GM23248 (cell line): ENCODE measurements around the gene EGFLAM. TPM values are rescaled to one million over a fixed set of nuclear protein-coding genes. Genes with fewer than 3 reads are reported as not detected.

Experiments used
- DNase-seq: peaks from one replicate; pipeline ENCODE4 v3.0.0-alpha.2; 2015
- H2AFZ ChIP-seq: fragments of 200-600 bp; sonication (generic); 2 replicates; pipeline ENCODE4 v1.6.1; 2016; ENCODE audit warnings: antibody characterized with exemption
- H3F3A ChIP-seq: fragments of 200-600 bp; sonication (generic); 2 replicates; pipeline ENCODE4 v1.6.1; 2016; ENCODE audit warnings: mild to moderate bottlenecking, antibody characterized with exemption, mixed run types; ENCODE audit not compliant: insufficient read depth
- H3K27ac ChIP-seq: fragments of 200-600 bp; sonication (generic); 2 replicates; pipeline ENCODE4 v1.5.1; 2016; ENCODE audit warnings: mild to moderate bottlenecking
- H3K27me3 ChIP-seq: fragments of 200-600 bp; sonication (generic); replicated peaks from 2 replicates; pipeline ENCODE4 v1.6.1; 2016; ENCODE audit warnings: mild to moderate bottlenecking; ENCODE audit not compliant: insufficient read depth
- H3K36me3 ChIP-seq: fragments of 200-600 bp; sonication (generic); 2 replicates; pipeline ENCODE4 v1.6.1; 2016; ENCODE audit warnings: low read depth, mild to moderate bottlenecking
- H3K4me1 ChIP-seq: fragments of 200-600 bp; sonication (generic); 2 replicates; pipeline ENCODE4 v1.6.1; 2016; ENCODE audit warnings: mild to moderate bottlenecking; ENCODE audit not compliant: insufficient read depth
- H3K4me2 ChIP-seq: fragments of 200-600 bp; sonication (generic); one replicate; pipeline ENCODE4 v1.6.1; 2016; ENCODE audit warnings: mild to moderate bottlenecking; ENCODE audit not compliant: unreplicated experiment
- H3K4me3 ChIP-seq: fragments of 200-600 bp; sonication (generic); 2 replicates; pipeline ENCODE4 v1.5.1; 2016; ENCODE audit warnings: mild to moderate bottlenecking
- H3K79me2 ChIP-seq: fragments of 200-600 bp; sonication (generic); 2 replicates; pipeline ENCODE4 v1.6.1; 2016; ENCODE audit warnings: mild to moderate bottlenecking; ENCODE audit not compliant: insufficient read depth
- H3K9ac ChIP-seq: fragments of 200-600 bp; sonication (generic); 2 replicates; pipeline ENCODE4 v1.6.1; 2016; ENCODE audit warnings: mild to moderate bottlenecking
- H3K9me2 ChIP-seq: fragments of 200-600 bp; sonication (generic); 2 replicates; pipeline ENCODE4 v1.6.1; 2016; ENCODE audit warnings: mixed run types, mild to moderate bottlenecking, moderate library complexity; ENCODE audit not compliant: insufficient read depth
- H3K9me3 ChIP-seq: fragments of 200-600 bp; sonication (generic); one replicate; pipeline ENCODE4 v1.6.1; 2017; ENCODE audit warnings: low read depth
- H4K20me1 ChIP-seq: fragments of 200-600 bp; sonication (generic); 2 replicates; pipeline ENCODE4 v1.6.0; 2016; ENCODE audit not compliant: insufficient read depth
- EZH2 ChIP-seq: fragments of 200-600 bp; sonication (generic); IDR thresholded peaks from 2 replicates; pipeline ENCODE4 v1.6.1; 2018; ENCODE audit warnings: antibody characterized with exemption, mild to moderate bottlenecking; ENCODE audit not compliant: insufficient read depth, poor library complexity, severe bottlenecking
- EZH2phosphoT487 ChIP-seq: fragments of 200-600 bp; sonication (generic); IDR thresholded peaks from 2 replicates; pipeline ENCODE4 v1.6.1; 2018; ENCODE audit warnings: antibody characterized with exemption, moderate library complexity, mild to moderate bottlenecking, low read depth; ENCODE audit not compliant: insufficient read depth
- WGBS, 2 experiments: methylation state at CpG; one replicate each; pipeline ENCODE4 v1.1.6; 2015 to 2017; ENCODE audit warnings: low lambda C conversion rate in 2 of 2, low coverage in 1 of 2; ENCODE audit errors: missing lambda C conversion rate in 2 of 2; 5-methylcytosine and 5-hydroxymethylcytosine counted together
- in situ Hi-C: fragments of 300-500 bp; cut with MboI; formaldehyde crosslinking; loops from 2 replicates; pipeline ENCODE4 v1.15.0; 2020
- polyA plus RNA-seq: library from polyadenylated mRNA; unstranded; fragments of >200 nt; fragmentation: Nextera tagmentation; extraction: Ambion mirVana; gene quantifications from 2 replicates; pipeline ENCODE4 v1.2.1, GENCODE V29; 2016
- total RNA-seq: library from RNA; depleted of rRNA; stranded (reverse); fragments of >200 nt; shearing (Covaris generic); gene quantifications from 2 replicates; pipeline ENCODE4 v1.2.3, GENCODE V29; 2014

EGFLAM gene
- total and polyA plus RNA-seq, 2 experiments from 2014 or later: not detected

DNA sequence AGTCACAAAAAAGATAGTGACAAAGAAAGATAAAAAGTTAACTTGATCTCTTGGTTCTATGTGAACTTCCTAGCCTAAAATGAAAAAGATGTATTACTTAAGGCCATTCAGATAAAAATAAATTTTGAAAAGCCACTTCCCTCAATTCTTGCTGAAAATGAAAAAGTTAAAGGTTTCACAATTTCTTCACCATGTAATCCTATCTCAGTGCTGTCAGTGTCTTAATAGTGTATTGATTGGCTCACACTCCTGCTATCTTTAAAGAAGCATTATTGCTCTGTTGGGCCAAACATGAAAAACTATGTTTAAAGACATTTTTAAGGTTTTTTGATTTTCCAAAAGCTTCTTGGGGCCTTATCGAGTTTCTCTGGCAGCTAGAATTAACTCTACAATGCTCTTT lies 18.1 kb upstream of the EGFLAM start:
- TF ChIP-seq EZH2phosphoT487 (no peak), EZH2 (no peak)
- H3K9me3 ChIP-seq: no peaks in the 10 kb centered on the region
- H2AFZ ChIP-seq: no peak overlapping the region
- no peaks in the 10 kb centered on the region for H3K36me3 ChIP-seq
- no peaks in the 10 kb centered on the region for H3K9me2 ChIP-seq
- no peaks in the 10 kb centered on the region for H3F3A ChIP-seq
- H3K4me1 ChIP-seq: no peaks in the 10 kb centered on the region
- WGBS, 2 experiments: 31 to 37% methylated on average over 1 of the region's 1 CpG
- H3K4me2 ChIP-seq: no peak overlapping the region
- no peak overlapping the region for H3K27ac ChIP-seq
- no peaks in the 10 kb centered on the region for H4K20me1 ChIP-seq
- H3K9ac ChIP-seq: no peak overlapping the region
- no peak overlapping the region for H3K4me3 ChIP-seq
- DNase-seq: no peak
- H3K79me2 ChIP-seq: no peaks in the 10 kb centered on the region
- H3K27me3 ChIP-seq: peaks cover 9% of the 10 kb centered on the region; the same call in 1 of the 2 replicates
- in situ Hi-C loops: no loop called here

GRCh38 chr5:38241655-38242054 lies 16.7 kb upstream of the EGFLAM start:
- H4K20me1 ChIP-seq: no peaks in the 10 kb centered on the region
- H3K4me2 ChIP-seq: no peak overlapping the region
- no peaks in the 10 kb centered on the region for H3K9me2 ChIP-seq
- no peaks in the 10 kb centered on the region for H3K4me1 ChIP-seq
- H3K9me3 ChIP-seq: no peaks in the 10 kb centered on the region
- TF ChIP-seq EZH2phosphoT487 (no peak), EZH2 (no peak)
- no peaks in the 10 kb centered on the region for H3K79me2 ChIP-seq
- DNase-seq: no peak
- in situ Hi-C loops: no loop called here
- WGBS, 2 experiments: 36 to 40% methylated on average over 5 of the region's 5 CpGs
- H3K9ac ChIP-seq: no peak overlapping the region
- peaks cover 9% of the 10 kb centered on the region; the same call in 1 of the 2 replicates for H3K27me3 ChIP-seq
- no peak overlapping the region for H2AFZ ChIP-seq
- H3K4me3 ChIP-seq: no peak overlapping the region
- H3K27ac ChIP-seq: no peak overlapping the region
- H3F3A ChIP-seq: no peaks in the 10 kb centered on the region
- no peaks in the 10 kb centered on the region for H3K36me3 ChIP-seq

DNA sequence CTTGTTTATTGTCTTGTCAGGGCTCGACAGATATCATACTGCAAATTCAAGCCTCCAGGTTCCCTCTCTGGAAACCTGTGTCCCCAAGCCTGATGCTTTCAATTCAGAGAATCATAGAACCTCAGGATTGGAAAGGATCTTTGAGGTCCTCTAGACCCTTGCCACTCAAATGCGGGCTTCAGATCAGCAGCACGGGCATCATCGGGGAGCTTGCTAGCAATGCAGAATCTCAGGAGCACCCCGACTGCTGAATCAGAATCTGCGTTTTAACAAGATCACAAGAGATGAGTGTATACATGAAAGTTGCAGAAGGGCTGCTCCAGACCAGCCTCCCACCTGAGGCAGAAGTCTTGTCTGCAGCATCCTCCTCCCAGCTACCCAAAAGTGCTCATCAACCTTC lies 13.1 kb upstream of the EGFLAM start:
- H3K9me2 ChIP-seq: no peaks in the 10 kb centered on the region
- no peaks in the 10 kb centered on the region for H3K4me1 ChIP-seq
- H3K4me2 ChIP-seq: no peak overlapping the region
- no peaks in the 10 kb centered on the region for H3K9me3 ChIP-seq
- H3K36me3 ChIP-seq: no peaks in the 10 kb centered on the region
- in situ Hi-C loops: no loop called here
- no peaks in the 10 kb centered on the region for H3F3A ChIP-seq
- WGBS, 2 experiments: 83 to 90% methylated on average over 6 of the region's 6 CpGs
- no peak overlapping the region for H3K4me3 ChIP-seq
- DNase-seq: no peak
- TF ChIP-seq EZH2: no peak
- no peak for TF ChIP-seq EZH2phosphoT487
- no peak overlapping the region for H3K9ac ChIP-seq
- peaks cover 25% of the 10 kb centered on the region for H3K27me3 ChIP-seq
- no peak overlapping the region for H2AFZ ChIP-seq
- H3K27ac ChIP-seq: no peak overlapping the region
- H4K20me1 ChIP-seq: no peaks in the 10 kb centered on the region
- H3K79me2 ChIP-seq: no peaks in the 10 kb centered on the region

- Histone ChIP-seq H3K79me2 (no peaks in the 10 kb centered on the region), H4K20me1 (no peaks in the 10 kb centered on the region), H3K4me1 (no peaks in the 10 kb centered on the region), H3K27me3 (peaks cover 30% of the 10 kb centered on the region), H3K9me3 (no peaks in the 10 kb centered on the region), H2AFZ (no peak overlapping the region), H3K9ac (no peak overlapping the region), H3K27ac (no peak overlapping the region), H3F3A (no peaks in the 10 kb centered on the region), H3K4me2 (no peak overlapping the region), H3K36me3 (no peaks in the 10 kb centered on the region), H3K4me3 (no peak overlapping the region), H3K9me2 (no peaks in the 10 kb centered on the region)
- peak; percentile 5 for DNase-seq
- WGBS, 2 experiments: 0% methylated on average over 1 of the region's 1 CpG
- no peak for TF ChIP-seq EZH2
- TF ChIP-seq EZH2phosphoT487: no peak
- in situ Hi-C loops: no loop called here
Observed at GRCh38 chr5:38249301-38249700, 9.1 kb upstream of the EGFLAM start.

DNA sequence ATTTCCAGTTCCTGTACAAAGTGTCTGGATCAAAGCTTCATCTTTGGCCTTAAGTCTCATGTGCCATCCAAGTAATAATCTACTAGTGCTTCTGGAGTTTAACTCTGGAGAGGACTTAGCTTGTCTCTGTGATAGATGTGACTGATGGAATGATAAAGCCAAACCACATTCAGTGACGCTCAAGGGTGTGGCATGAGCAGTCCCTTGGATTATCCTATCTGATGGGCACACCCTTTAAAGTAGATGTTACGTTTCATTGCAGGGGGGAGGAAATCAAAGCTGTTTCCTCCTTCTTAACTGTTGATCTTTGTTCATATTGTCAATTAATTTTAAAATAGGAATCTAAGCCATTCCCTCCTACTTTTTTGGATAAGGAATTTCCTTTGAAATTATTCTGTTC lies 8.5 kb upstream of the EGFLAM start:
- Histone ChIP-seq H3K4me1 (no peaks in the 10 kb centered on the region), H3K4me2 (no peak overlapping the region), H3K79me2 (no peaks in the 10 kb centered on the region), H3F3A (no peaks in the 10 kb centered on the region), H3K9me3 (no peaks in the 10 kb centered on the region), H3K27me3 (peaks cover 30% of the 10 kb centered on the region), H4K20me1 (no peaks in the 10 kb centered on the region), H3K9me2 (no peaks in the 10 kb centered on the region), H3K4me3 (no peak overlapping the region), H3K27ac (no peak overlapping the region), H3K36me3 (no peaks in the 10 kb centered on the region), H2AFZ (no peak overlapping the region), H3K9ac (no peak overlapping the region)
- in situ Hi-C loops: no loop called here
- TF ChIP-seq EZH2 (no peak), EZH2phosphoT487 (no peak)
- DNase-seq: no peak
- WGBS, 2 experiments: 46 to 47% methylated on average over 2 of the region's 2 CpGs
